ENCODE results near the gene INPP4B.

Gene INPP4B

DNA sequence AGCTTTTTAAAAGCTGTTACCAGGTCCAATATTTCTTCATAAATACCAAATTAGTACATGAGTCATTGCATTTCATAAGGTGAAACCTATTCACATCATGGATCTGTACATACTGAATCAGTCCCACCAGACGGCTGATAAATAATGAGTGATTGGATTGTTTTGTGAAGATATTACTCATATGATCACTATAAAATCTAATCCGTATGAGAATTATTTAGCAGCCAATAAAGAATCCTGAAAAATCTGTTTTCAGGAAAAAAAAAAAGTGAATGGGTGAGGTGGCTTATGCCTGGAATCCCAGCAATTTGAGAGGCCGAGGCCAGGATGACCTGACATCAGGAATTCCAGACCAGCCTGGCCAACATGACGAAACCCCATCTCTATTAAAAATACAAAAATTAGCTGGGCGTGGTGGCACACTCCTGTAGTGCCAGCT is 438.1 kb downstream of the INPP4B start:
- no peak overlapping the region for H3K27ac ChIP-seq
- no peak for TF ChIP-seq CTCF (IDR thresholded peaks at IDR 0.05)
- no peak for TF ChIP-seq ZFX (IDR thresholded peaks at IDR 0.05; ENCODE audit: borderline replicate concordance)

DNA sequence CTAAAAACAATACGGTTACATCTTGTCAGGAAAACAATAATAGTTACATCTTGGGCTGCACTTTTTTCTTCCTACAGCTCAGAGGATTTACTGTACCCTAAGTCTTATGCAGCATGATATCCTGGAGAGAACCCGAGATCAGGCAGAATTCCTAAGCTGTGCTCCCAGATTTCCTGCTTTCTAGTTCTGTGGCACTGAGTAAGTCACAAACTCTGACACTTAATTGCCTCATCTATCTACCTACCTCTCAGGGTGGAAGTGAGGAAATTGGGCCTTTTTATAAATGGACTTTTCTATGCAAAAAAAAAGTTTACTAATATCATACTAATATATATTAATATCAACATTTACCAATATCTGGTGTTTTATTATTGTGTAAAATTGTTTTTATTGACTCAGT is 438.5 kb downstream of the INPP4B start:
- H3K27ac ChIP-seq = no peak overlapping the region
- TF ChIP-seq ZFX (IDR thresholded peaks at IDR 0.05; ENCODE audit: borderline replicate concordance) = no peak
- TF ChIP-seq CTCF (IDR thresholded peaks at IDR 0.05) = no peak

GRCh38 chr4:142406917-142407501 is 439.1 kb downstream of the INPP4B start:
- no peak for TF ChIP-seq ZFX (IDR thresholded peaks at IDR 0.05; ENCODE audit: borderline replicate concordance)
- no peak for TF ChIP-seq CTCF (IDR thresholded peaks at IDR 0.05)
- H3K27ac ChIP-seq = no peak overlapping the region

GRCh38 chr4:142406499-142406835 is 439.6 kb downstream of the INPP4B start:
- TF ChIP-seq ZFX (IDR thresholded peaks at IDR 0.05; ENCODE audit: borderline replicate concordance) (no peak), CTCF (IDR thresholded peaks at IDR 0.05) (no peak)
- H3K27ac ChIP-seq = no peak overlapping the region

DNA sequence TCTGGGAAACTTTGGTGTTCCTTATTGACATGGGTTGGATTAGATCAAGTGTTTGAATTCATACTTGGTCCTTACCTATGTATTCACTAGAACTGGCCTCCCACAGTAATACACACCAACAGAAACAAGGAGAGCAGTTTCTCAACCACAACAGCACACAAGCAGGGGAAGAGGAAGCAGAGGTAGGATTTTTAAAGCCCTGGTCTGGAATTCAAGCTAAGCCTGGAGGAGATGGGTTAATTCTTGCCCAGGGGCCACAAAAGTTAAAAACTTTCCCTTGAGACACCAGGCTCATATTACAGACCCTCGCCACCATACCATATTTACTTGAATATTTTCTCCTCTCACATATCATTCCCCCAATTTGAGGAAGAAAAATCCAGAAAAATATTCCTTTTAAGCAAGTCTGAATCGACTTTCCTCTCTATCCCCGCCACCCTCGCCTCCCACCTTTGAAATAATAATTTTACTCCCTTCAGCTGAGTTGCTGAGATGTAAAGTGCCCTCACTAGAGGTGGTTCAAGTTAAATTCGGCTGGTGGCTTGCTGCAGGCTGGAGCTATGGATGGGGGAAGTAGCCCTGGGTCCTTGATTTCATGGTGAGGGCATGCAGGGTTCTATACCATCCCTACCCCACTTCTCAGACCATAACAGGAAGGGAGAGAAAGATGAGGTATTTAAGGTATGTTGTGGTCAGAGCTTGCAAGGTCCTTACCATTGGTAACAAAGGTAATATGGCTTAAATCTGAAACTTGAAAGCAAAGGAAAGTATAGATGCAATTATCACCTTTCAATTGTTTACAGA is 440.2 kb downstream of the INPP4B start:
- no peak for TF ChIP-seq ZFX (IDR thresholded peaks at IDR 0.05; ENCODE audit: borderline replicate concordance)
- TF ChIP-seq CTCF (IDR thresholded peaks at IDR 0.05) = no peak
- H3K27ac ChIP-seq = no peak overlapping the region

DNA sequence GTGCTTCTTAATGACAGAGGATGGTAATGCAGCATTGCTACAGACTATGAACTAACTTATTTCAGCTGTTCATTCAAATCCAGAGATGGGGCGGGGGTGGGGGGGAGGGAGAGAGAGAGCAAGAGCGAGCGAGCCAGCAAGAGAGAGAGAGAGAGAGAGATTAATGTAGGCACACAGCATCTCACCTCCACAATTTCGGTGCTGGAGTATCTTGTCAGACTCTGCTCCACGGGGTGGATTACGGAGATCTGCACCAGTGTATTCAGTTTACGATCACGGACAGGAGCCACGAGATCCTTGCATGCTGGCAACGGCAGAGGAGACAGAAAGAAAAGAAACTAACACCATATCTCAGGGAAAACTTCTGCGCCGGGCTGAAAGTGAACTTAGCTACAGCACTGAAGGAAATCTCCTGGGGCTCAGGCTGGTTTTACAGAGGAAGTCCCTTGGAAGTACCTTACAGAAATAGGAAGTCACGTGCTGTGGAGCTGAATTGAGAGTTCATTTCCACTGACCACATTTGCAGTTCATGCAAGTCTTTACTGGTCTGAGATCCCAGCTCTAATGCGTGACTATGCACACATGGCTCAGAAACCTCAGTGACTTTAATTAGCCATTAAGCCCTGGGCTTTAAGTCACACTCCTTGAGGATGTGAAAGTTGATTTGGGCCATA is 440.9 kb downstream of the INPP4B start:
- no peak for TF ChIP-seq ZFX (IDR thresholded peaks at IDR 0.05; ENCODE audit: borderline replicate concordance)
- no peak for TF ChIP-seq CTCF (IDR thresholded peaks at IDR 0.05)
- no peak overlapping the region for H3K27ac ChIP-seq

- no peak overlapping the region for H3K27ac ChIP-seq
- TF ChIP-seq CTCF (IDR thresholded peaks at IDR 0.05) (no peak), ZFX (IDR thresholded peaks at IDR 0.05; ENCODE audit: borderline replicate concordance) (no peak)
Measured at GRCh38 chr4:142404191-142404611, 441.9 kb downstream of the INPP4B start.

Measured in 22Rv1 (cell line).